ENCODE results near the gene MBD3L4.
"Not testable (repeated sequence)": the region's sequence is repeated elsewhere in the genome, so short reads cannot be mapped to it uniquely, and the experiment has no call there.

MBD3L4 gene

DNA sequence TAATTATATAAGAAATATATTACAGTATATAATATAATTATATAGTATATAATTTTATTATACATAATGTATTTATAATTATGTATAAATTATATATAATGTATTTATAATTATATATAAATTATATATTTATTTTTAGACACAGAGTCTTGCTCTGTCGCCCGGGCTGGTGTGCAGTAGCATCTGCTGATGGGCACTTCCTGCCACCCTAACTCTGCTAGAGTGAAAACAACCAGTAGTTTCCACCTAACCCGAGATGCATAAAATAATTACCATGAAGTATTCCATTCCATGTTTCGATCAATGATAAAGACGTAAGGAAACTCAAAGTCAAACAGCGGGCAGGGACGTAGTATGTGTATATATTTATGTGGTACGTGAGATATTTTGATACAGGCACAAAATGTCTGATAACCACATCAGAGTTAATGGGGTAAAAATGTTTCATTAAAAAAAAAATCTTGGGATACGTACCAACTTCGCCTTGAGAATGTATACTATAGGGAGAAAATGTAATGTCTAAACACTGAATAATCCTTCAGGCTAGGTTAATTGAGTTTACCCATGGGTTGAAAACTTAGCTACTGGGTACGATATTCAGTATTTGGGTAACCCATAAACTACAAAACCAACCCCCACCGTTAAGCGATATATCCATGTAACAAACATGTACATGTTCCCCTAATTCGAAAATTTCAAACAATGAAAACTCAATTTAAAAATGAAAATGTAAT, 14.8 kb upstream of the MBD3L4 start:
- H3K4me3 ChIP-seq (ENCODE audit: low read depth, low read length); DNase-seq (ENCODE audit: low read depth): not testable (repeated sequence)

DNA sequence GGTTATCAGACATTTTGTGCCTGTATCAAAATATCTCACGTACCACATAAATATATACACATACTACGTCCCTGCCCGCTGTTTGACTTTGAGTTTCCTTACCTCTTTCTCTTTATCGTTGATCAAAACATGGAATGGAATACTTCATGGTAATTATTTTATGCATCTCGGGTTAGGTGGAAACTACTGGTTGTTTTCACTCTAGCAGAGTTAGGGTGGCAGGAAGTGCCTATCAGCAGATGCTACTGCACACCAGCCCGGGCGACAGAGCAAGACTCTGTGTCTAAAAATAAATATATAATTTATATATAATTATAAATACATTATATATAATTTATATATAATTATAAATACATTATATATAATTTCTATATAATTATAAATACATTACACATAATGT, 12.9 kb upstream of the MBD3L4 start:
- not testable (repeated sequence) for H3K4me3 ChIP-seq (ENCODE audit: low read depth, low read length); DNase-seq (ENCODE audit: low read depth)

DNA sequence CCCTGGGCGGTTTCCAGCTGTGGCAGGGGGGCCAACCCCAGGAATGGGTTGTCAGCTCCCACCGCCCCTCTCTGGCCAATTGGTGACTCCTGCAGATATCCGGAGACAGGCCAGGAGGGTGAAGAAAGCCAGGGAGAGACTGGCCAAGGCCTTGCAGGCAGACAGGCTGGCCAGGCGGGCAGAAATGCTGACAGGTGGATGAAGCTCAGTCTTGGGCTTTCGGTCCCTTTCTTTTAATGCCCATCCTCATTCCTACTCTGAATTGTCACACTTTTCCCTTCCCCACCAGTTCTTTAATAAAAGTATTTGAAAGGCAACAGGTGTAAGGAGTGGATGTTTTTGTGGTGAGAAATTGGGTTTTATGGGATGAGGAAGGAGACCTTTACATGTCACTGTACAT, 11.4 kb upstream of the MBD3L4 start:
- H3K4me3 ChIP-seq (ENCODE audit: low read depth, low read length); DNase-seq (ENCODE audit: low read depth): not testable (repeated sequence)

DNA sequence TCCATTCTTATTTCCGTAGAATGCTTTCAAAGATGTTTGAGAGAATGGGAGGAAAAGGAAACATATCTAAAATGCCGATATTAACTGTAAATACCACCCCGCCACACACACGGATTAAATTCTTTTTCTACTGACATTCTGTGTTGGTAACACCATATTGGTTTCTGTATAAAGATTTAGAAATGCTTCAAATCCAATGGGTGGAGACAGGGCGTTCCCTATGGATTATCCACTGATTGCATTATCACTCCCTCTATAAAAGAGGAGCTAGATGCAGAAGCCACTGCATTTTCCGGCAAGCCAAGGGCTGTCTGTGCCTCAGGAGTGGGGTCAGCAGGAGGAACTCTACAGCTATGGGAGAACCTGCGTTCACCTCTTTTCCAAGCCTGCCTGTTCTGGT, 9.0 kb upstream of the MBD3L4 start, which contains the start of gene MBD3L2:
TSS of gene MBD3L2 (plus strand) at position 301 of the 400 bp plus-strand sequence. CDS start at position 354, 53 bp downstream.
- not testable (repeated sequence) for DNase-seq (ENCODE audit: low read depth); H3K4me3 ChIP-seq (ENCODE audit: low read depth, low read length)

DNA sequence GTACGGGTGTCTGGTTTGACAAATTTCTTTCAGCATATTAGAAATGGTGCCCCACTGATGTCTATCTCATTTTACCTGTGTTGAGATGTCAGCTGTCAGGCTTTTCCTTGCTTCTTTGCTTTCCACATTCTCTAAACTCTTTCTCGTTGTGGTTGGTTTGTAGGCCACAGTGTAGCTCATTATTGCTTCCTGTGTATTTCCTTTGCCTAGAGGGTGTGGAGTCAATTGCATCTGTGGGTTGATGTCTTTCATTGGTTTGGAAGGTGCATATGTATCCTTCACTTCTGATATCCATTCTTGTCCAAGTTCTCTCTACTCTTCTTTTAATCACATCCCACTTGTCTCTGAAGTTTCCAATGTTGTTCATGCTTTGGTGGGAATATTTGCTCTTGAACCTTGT, 1.6 kb upstream of the MBD3L4 start:
- not testable (repeated sequence) for DNase-seq (ENCODE audit: low read depth); H3K4me3 ChIP-seq (ENCODE audit: low read depth, low read length)

DNA sequence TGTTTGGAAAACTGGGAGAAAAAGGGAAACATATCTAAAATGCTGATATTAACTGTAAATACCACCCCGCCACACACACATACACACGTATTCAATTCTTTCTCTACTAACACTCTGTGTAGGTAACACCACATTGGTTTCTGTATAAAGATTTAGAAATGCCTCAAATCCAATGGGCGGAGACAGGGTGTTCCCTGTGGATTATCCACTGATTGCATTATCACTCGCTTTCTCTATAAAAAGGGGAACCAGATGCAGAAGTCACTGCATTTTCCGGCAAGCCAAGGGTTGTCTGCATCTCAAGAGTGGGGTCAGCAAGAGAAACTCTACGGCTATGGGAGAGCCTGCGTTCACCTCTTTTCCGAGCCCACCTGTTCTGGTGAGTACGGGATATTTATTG, 9.7 kb downstream of the MBD3L4 start, which contains the start of gene MBD3L5:
TSS of gene MBD3L5 (plus strand) at position 301 of the 400 bp plus-strand sequence. CDS start at position 335, 34 bp downstream.
- not testable (repeated sequence) for H3K4me3 ChIP-seq (ENCODE audit: low read depth, low read length); DNase-seq (ENCODE audit: low read depth)

DNA sequence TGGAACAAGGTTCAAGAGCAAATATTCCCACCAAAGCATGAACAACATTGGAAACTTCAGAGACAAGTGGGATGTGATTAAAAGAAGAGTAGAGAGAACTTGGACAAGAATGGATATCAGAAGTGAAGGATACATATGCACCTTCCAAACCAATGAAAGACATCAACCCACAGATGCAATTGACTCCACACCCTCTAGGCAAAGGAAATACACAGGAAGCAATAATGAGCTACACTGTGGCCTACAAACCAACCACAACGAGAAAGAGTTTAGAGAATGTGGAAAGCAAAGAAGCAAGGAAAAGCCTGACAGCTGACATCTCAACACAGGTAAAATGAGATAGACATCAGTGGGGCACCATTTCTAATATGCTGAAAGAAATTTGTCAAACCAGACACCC, 11.2 kb downstream of the MBD3L4 start:
- not testable (repeated sequence) for DNase-seq (ENCODE audit: low read depth); H3K4me3 ChIP-seq (ENCODE audit: low read depth, low read length)

DNA sequence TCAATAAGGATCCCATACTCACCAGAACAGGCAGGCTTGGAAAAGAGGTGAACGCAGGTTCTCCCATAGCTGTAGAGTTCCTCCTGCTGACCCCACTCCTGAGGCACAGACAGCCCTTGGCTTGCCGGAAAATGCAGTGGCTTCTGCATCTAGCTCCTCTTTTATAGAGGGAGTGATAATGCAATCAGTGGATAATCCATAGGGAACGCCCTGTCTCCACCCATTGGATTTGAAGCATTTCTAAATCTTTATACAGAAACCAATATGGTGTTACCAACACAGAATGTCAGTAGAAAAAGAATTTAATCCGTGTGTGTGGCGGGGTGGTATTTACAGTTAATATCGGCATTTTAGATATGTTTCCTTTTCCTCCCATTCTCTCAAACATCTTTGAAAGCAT, 18.6 kb downstream of the MBD3L4 start, which contains the start of gene MBD3L2B:
TSS of gene MBD3L2B (minus strand) at position 101 of the 400 bp plus-strand sequence. CDS start at position 67, 34 bp downstream.
- DNase-seq (ENCODE audit: low read depth); H3K4me3 ChIP-seq (ENCODE audit: low read depth, low read length): not testable (repeated sequence)

DNA sequence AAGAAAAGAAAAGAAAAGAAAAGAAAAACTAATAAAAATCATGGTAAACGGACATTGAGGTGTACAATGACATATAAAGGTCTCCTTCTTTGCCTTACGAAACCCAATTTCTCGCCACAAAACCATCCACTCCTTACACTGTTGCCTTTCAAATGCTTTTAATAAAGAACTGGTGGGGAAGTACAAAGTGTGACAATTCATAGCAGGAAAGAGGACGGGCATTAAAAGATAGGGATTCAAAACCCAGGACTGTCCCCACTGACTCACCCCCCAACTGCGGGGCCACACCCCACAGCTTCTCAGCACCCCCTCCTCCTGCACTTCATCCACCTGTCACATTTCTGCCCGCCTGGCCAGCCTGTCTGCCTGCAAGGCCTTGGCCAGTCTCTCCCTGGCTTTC, 21.2 kb downstream of the MBD3L4 start:
- H3K4me3 ChIP-seq (ENCODE audit: low read depth, low read length) = no peak overlapping the region
- no peak for DNase-seq (ENCODE audit: low read depth)
- TF ChIP-seq, protein P1, sequence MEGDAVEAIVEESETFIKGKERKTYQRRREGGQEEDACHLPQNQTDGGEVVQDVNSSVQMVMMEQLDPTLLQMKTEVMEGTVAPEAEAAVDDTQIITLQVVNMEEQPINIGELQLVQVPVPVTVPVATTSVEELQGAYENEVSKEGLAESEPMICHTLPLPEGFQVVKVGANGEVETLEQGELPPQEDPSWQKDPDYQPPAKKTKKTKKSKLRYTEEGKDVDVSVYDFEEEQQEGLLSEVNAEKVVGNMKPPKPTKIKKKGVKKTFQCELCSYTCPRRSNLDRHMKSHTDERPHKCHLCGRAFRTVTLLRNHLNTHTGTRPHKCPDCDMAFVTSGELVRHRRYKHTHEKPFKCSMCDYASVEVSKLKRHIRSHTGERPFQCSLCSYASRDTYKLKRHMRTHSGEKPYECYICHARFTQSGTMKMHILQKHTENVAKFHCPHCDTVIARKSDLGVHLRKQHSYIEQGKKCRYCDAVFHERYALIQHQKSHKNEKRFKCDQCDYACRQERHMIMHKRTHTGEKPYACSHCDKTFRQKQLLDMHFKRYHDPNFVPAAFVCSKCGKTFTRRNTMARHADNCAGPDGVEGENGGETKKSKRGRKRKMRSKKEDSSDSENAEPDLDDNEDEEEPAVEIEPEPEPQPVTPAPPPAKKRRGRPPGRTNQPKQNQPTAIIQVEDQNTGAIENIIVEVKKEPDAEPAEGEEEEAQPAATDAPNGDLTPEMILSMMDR (IDR thresholded peaks at IDR 0.05; ENCODE audit: insufficient read depth, low read depth, low read length, missing control alignments) = no peak

DNA sequence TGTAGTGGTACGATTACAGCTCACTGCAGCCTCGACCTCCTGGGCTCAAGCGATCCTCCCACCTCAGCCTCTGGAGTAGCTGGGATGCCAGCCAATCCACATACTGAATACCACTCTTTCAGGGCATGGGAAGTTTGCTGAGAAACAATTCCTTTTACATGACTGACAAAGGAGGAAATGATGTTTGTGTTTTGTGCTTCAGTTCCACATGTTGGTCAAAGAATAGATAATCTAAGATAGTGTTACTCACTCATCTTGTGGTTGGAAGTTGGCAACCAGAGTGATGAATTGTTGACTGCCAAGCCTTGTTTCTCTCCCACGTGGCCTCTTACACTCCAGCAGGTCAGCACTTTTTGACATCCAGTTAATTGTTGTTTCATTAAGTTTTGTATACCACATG, 26.3 kb downstream of the MBD3L4 start:
- peak; percentile 62 for DNase-seq (ENCODE audit: low read depth)
- TF ChIP-seq, protein P1 (IDR thresholded peaks at IDR 0.05; ENCODE audit: insufficient read depth, low read depth, low read length, missing control alignments) = no peak
- no peak overlapping the region for H3K4me3 ChIP-seq (ENCODE audit: low read depth, low read length)

DNA sequence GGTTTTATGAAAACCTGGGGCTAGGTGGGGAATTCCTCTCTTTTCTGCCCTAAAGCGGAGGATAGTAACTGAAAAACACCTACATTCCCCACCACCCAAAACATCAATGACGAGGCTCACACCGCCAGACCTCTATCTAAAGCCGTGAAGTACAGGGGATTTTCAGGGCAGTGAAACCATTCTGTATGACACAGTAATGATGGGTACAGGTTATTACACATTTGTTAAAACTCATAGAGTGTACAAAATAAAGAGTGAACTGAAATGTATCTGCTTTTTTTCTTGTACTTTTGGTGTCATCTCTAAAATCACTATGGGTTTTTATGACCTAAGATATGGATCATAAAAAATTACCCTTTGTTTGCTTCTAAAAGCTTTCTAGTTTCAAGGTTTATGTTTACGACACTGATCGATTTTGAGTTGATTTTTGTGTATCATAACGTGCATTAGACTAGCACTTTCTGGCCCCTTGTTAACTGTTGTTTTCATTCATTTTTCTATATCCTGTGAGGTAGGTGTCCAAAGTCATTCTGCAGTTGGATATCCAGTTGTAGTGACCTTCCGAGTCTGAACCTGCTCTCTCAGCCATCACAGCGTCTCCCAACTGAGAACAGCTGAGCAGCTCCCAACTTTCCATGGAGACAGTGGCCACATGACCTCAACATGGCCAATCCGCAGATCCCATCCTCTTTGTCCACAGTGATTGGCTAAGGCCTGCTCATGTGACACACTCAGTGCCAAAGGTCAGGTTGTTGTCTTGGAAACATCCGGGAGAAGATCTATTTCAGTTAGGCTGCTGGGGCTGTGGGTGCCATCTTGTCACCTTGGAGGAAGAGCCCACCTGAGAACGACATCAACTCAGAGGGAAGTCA, 29.0 kb downstream of the MBD3L4 start:
- DNase-seq (ENCODE audit: low read depth) = peak; percentile 57
- TF ChIP-seq, protein P1 (IDR thresholded peaks at IDR 0.05; ENCODE audit: insufficient read depth, low read depth, low read length, missing control alignments) = no peak
- no peak overlapping the region for H3K4me3 ChIP-seq (ENCODE audit: low read depth, low read length)

Measured in GM12865 (cell line).